ENCODE results near the gene BHLHE23.

BHLHE23 gene

GRCh38 chr20:62967149-62967501 lies 39.6 kb downstream of the BHLHE23 start:
- TF ChIP-seq, protein P1, sequence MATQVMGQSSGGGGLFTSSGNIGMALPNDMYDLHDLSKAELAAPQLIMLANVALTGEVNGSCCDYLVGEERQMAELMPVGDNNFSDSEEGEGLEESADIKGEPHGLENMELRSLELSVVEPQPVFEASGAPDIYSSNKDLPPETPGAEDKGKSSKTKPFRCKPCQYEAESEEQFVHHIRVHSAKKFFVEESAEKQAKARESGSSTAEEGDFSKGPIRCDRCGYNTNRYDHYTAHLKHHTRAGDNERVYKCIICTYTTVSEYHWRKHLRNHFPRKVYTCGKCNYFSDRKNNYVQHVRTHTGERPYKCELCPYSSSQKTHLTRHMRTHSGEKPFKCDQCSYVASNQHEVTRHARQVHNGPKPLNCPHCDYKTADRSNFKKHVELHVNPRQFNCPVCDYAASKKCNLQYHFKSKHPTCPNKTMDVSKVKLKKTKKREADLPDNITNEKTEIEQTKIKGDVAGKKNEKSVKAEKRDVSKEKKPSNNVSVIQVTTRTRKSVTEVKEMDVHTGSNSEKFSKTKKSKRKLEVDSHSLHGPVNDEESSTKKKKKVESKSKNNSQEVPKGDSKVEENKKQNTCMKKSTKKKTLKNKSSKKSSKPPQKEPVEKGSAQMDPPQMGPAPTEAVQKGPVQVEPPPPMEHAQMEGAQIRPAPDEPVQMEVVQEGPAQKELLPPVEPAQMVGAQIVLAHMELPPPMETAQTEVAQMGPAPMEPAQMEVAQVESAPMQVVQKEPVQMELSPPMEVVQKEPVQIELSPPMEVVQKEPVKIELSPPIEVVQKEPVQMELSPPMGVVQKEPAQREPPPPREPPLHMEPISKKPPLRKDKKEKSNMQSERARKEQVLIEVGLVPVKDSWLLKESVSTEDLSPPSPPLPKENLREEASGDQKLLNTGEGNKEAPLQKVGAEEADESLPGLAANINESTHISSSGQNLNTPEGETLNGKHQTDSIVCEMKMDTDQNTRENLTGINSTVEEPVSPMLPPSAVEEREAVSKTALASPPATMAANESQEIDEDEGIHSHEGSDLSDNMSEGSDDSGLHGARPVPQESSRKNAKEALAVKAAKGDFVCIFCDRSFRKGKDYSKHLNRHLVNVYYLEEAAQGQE (IDR thresholded peaks at IDR 0.05; ENCODE audit: low read depth), result no peak
- TF ChIP-seq RAD21 (IDR thresholded peaks at IDR 0.05; ENCODE audit: low read depth), result no peak
- TF ChIP-seq ZBTB7A (IDR thresholded peaks at IDR 0.05; ENCODE audit: low read depth), result no peak
- no peak for TF ChIP-seq NFIC (IDR thresholded peaks at IDR 0.05)
- no peak for TF ChIP-seq CEBPB (IDR thresholded peaks at IDR 0.05)
- TF ChIP-seq, protein P2, sequence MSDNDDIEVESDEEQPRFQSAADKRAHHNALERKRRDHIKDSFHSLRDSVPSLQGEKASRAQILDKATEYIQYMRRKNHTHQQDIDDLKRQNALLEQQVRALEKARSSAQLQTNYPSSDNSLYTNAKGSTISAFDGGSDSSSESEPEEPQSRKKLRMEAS (IDR thresholded peaks at IDR 0.05), result no peak
- TF ChIP-seq EP300 (IDR thresholded peaks at IDR 0.05; ENCODE audit: borderline replicate concordance), result no peak
- TF ChIP-seq CREB1 (IDR thresholded peaks at IDR 0.05; ENCODE audit: low read depth), result no peak
- TF ChIP-seq TAF1 (IDR thresholded peaks at IDR 0.05; ENCODE audit: low read depth), result no peak
- no peak for TF ChIP-seq TCF12 (IDR thresholded peaks at IDR 0.05; ENCODE audit: low read depth)
- TF ChIP-seq TEAD4 (IDR thresholded peaks at IDR 0.05), result no peak
- no peak for TF ChIP-seq YY1 (IDR thresholded peaks at IDR 0.05; ENCODE audit: low read depth)
- TF ChIP-seq EGR1 (IDR thresholded peaks at IDR 0.05), result no peak
- no peak for TF ChIP-seq FOXM1 (IDR thresholded peaks at IDR 0.05; ENCODE audit: borderline replicate concordance, low read depth)
- TF ChIP-seq, protein P3, sequence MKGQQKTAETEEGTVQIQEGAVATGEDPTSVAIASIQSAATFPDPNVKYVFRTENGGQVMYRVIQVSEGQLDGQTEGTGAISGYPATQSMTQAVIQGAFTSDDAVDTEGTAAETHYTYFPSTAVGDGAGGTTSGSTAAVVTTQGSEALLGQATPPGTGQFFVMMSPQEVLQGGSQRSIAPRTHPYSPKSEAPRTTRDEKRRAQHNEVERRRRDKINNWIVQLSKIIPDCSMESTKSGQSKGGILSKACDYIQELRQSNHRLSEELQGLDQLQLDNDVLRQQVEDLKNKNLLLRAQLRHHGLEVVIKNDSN (IDR thresholded peaks at IDR 0.05), result no peak

DNA sequence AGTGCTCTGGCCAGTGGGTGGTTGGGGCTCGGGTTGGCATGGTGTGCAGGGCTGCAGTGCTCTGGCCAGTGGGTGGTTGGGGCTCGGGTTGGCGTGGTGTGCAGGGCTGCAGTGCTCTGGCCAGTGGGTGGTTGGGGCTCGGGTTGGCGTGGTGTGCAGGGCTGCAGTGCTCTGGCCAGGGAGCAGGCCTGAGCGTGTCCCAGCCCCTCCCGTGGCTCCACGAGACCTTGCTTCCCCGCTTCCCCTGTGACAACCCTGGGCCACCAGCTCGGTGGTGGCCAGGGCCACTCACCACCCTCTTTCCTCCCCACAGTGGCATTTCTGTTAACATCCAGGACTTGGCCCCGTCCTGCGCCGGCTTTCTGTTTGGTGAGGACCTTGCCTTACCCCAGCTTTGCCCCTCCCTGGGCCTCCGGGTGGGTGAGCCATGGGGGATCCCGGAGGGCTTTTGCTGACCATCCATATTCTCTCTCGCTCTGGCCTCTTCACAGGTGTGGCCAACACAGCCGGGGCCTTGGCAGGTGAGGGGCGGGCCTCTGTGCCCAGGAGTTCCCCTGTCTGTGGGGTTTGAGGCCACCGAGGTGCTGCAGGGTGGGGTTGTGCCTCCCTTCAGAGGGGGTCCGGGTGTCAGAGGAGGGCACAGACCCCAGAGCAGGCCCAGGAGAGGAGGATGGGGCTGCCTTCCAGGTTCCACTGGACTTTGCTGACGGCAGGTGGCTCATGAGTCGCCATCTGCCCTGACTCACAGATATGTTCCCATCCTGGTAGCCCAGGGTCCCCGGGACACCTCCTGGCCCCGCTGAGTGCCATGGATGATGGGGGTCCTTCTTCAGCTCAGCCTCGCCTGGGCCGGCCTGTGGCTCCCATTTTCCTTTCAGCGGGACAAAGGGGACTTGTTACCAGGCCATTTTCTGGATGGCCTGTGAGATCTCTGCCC lies 40.3 kb downstream of the BHLHE23 start:
- no peak for TF ChIP-seq RAD21 (IDR thresholded peaks at IDR 0.05; ENCODE audit: low read depth)
- TF ChIP-seq YY1 (IDR thresholded peaks at IDR 0.05; ENCODE audit: low read depth), result no peak
- TF ChIP-seq EGR1 (IDR thresholded peaks at IDR 0.05), result no peak
- TF ChIP-seq TCF12 (IDR thresholded peaks at IDR 0.05; ENCODE audit: low read depth), result no peak
- no peak for TF ChIP-seq TAF1 (IDR thresholded peaks at IDR 0.05; ENCODE audit: low read depth)
- TF ChIP-seq, protein P3 (IDR thresholded peaks at IDR 0.05), result no peak
- no peak for TF ChIP-seq CREB1 (IDR thresholded peaks at IDR 0.05; ENCODE audit: low read depth)
- TF ChIP-seq, protein P1 (IDR thresholded peaks at IDR 0.05; ENCODE audit: low read depth), result no peak
- no peak for TF ChIP-seq TEAD4 (IDR thresholded peaks at IDR 0.05)
- TF ChIP-seq ZBTB7A (IDR thresholded peaks at IDR 0.05; ENCODE audit: low read depth), result no peak
- TF ChIP-seq CEBPB (IDR thresholded peaks at IDR 0.05), result no peak

DNA sequence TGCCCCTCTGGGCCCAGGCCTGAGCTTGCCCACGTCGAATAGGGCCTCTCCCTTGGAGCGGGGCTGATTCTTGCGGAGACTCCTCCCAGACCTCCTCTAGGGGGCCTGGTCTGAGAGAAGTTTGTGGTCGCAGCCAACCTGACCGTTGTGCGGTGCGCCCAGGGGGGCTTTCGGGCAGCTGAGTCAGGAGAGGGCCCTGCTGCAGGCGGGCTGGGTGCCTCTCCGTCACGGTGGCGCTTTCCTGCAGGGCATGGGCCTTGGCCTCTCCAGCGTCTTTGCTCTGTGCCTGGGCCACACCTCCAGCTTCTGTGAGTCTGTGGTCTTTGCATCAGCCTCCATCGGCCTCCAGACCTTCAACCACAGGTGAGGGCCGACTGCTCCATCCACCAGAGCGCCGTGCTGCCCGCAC lies 41.4 kb downstream of the BHLHE23 start:
- TF ChIP-seq YY1 (IDR thresholded peaks at IDR 0.05; ENCODE audit: low read depth), result no peak
- TF ChIP-seq, protein P3 (IDR thresholded peaks at IDR 0.05), result no peak
- no peak for TF ChIP-seq EGR1 (IDR thresholded peaks at IDR 0.05)
- no peak for TF ChIP-seq EP300 (IDR thresholded peaks at IDR 0.05; ENCODE audit: borderline replicate concordance)
- TF ChIP-seq FOXM1 (IDR thresholded peaks at IDR 0.05; ENCODE audit: borderline replicate concordance, low read depth), result no peak
- TF ChIP-seq CREB1 (IDR thresholded peaks at IDR 0.05; ENCODE audit: low read depth), result no peak
- no peak for TF ChIP-seq ZBTB7A (IDR thresholded peaks at IDR 0.05; ENCODE audit: low read depth)
- TF ChIP-seq TEAD4 (IDR thresholded peaks at IDR 0.05), result no peak
- TF ChIP-seq, protein P2 (IDR thresholded peaks at IDR 0.05), result no peak
- no peak for TF ChIP-seq NFIC (IDR thresholded peaks at IDR 0.05)
- TF ChIP-seq RAD21 (IDR thresholded peaks at IDR 0.05; ENCODE audit: low read depth), result no peak
- TF ChIP-seq TAF1 (IDR thresholded peaks at IDR 0.05; ENCODE audit: low read depth), result no peak
- TF ChIP-seq, protein P1 (IDR thresholded peaks at IDR 0.05; ENCODE audit: low read depth), result no peak
- no peak for TF ChIP-seq CEBPB (IDR thresholded peaks at IDR 0.05)
- no peak for TF ChIP-seq TCF12 (IDR thresholded peaks at IDR 0.05; ENCODE audit: low read depth)
